NCI-H1436 (cell line): ENCODE results near the gene TBCB.

Experiments
- DNase-seq: peaks from one replicate; lab custom pipeline; 2025; lab: John Stamatoyannopoulos, UW

The TBCB gene

DNA sequence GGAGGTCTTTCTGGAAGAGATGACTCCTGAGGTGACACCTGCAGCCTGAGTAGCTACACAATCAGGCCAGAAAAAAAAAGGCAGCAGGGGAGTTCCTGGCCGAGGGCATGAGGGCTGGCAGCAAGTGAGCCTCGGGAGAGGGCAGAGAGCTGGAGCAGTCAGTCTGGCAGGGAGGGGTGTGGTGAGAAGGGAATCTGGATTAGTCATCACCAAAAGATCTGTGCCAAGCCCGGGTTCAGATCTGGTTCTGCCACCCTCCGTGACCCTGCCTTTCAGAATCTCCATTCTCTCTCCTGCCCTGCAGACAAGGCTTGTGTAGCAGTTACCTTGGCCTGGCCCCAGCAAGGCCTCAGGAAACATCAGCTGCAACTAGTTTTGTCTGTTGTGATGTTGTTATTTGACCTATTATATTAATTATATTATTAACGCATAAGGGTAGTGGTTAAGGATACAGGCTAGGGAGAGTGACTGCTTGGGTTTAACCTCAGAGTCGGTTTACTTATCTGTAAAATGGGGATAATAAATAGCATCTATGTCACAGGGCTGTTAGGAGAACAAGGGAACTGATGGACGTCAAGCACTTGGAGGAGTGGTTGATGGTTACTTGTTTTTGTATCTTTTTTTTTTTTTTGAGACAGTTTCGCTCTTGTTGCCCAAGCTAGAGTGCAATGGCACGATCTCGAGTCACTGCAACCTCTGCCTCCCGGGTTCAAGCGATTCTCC, 21.9 kb downstream of the TBCB start:
- DNase-seq = no peak

DNA sequence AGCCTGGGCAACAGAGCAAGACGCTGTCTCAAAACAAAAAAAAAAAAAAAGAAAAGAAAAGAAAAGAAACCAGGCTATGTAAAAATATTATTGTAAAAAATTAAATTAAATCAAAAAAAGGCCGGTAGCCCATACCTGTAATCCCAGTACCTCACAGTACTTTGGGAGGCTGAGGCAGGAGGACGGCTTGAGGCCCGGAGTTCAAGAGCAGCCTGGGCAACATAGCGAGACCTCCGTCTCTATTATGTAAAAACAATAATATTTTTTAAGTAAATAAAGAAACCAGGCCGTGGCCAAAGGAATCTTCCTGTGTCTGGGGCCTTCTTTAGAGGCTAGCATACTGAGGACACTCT, 23.8 kb downstream of the TBCB start:
- DNase-seq = no peak

DNA sequence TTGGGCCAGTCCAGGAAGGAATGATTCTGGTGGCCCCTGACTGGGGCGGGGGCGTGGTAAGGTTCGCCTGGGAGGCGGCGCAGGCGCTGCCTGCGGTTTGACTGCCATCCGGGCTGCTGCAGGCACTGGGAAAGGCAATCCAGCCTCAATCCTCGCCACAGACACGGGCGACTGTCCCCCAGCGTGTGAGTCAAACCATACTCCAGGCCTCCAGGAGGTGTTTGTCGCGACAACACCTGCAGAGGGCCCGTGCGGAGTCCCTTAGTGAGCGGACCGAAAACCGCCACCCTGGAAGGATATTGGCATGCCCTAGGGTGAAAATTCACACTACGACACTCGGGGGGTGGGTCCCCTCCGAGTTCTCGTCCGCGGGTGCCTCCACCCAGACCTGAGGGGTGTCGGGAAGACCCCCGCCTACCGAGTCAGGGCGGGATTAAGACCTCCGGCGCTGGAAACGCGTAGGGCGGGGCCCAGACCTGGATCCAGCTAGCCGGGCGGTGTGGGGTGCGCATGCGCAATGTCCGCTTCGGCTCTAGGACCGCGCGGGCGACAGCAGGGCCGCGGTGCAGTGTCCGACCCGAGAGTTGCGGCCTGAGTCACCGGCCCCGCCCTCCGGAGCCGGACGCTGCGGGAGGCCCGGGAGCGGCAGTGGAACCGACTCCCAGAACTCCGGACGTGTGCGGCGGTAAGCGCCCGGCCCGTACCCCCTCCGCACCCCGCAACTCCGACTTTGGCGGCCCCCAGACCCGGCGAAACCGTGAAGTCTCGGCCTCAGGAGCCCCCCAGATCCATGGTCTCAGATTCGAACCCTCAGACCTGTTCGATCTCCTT, 24.4 kb downstream of the TBCB start, which contains the start of gene CAPNS1:
TSS of gene CAPNS1 (plus strand) at position 594 of the 831 bp plus-strand sequence. CDS start 946 bp downstream, outside the sequence.
- peak; percentile 93 for DNase-seq

DNA sequence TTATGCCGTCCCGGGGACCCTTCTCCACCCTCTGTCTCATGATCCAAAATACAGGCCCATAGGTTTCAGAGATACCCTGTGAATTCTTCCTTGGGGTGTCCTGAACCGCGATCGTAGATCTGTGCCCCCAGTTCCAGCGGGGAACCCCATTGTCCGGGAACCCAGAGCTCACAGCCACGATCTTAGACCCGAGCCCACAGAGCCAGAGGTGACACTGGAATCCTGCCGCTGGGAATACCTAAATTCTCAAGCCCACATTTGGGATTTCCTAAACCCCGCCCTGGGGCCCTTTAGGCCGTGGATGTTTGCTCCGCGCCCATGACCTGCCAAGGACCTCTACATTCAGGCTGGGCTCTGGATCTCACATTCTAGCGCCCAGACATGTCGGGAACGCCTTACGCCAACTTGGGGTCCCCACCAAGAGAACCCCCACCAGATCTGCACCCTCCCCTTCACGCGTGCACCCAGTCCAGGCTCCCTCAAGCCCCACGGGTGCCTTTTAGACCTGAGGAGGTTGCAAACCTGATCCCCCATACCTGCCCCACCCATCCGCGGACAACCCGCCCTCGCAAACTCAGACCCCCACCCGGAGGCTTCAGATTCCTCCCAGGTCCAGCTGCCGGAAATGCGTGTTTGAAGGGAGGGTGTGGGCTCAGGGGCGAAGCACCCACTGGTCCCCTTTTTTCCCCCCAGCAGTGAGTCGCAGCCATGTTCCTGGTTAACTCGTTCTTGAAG, 25.2 kb downstream of the TBCB start:
- peak; percentile 76 for DNase-seq

DNA sequence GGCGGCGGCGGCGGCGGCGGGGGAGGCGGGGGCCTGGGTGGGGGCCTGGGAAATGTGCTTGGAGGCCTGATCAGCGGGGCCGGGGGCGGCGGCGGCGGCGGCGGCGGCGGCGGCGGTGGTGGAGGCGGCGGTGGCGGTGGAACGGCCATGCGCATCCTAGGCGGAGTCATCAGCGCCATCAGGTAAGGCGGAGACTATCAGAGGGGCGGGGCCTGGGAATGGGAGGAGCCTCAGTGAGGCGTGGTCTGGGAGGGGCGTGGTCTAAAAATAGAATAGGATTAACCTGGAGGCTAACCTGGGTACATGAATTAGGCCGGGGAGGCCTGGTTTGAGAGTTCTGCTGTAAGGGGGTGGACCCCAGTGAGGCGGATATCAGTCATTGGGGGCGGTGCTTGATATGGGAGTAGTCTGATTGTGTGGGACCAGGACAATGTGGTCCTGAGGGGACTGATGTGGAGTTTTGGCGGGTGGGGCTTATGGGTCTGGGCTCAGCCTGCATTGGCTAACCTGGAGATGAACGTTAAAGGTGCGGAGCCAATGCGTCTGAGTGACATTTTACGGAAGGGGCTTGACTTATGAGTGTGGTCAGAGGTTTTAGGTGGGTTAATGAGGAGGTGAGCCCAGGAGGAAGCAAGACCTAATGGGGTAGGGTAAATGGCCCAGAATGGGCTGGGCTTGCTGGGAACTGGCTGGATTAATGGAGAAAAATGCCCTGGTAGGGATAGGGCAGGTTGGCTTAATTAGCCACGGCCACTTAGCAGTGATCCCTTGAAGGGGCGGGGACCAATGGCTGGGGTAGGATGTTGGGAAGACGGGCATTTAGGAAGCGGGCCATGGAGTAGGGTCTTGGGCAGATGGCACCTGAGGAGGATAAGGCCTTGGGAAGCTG, 26.0 kb downstream of the TBCB start:
- peak; percentile 86 for DNase-seq

DNA sequence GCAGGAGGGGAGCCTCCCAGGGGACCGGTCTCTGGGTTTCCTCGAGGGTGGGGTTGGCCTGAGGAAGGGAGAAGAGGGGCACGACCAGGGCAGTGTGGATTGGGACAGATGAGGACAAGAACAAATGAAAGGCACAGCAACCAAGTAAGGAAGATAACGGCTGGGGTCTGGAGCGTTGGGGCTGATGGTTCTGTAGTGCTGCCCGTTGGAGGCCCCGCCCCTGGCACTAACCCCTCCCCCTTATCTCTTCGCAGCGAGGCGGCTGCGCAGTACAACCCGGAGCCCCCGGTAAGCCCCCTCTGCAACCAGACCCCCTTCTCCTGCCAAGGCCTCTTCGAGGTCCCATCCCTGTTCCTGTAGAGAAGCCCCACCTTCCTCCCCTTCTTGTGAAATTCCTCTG, 26.8 kb downstream of the TBCB start:
- no peak for DNase-seq

DNA sequence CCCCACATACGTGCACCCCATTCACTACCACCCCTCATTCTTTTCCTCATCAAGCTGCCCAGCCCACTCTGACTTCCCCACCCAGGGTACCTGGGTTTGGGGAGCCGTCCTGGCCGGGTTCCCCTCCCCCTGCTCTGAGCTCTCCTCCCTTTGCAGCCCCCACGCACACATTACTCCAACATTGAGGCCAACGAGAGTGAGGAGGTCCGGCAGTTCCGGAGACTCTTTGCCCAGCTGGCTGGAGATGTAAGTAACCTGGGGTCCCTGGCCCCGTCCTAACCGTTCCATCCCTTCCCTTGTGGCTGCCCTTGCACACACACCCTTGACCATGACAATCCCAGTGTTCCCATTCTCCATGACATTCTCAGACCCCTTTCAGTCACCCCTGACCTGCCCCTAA, 27.2 kb downstream of the TBCB start:
- DNase-seq = no peak

DNA sequence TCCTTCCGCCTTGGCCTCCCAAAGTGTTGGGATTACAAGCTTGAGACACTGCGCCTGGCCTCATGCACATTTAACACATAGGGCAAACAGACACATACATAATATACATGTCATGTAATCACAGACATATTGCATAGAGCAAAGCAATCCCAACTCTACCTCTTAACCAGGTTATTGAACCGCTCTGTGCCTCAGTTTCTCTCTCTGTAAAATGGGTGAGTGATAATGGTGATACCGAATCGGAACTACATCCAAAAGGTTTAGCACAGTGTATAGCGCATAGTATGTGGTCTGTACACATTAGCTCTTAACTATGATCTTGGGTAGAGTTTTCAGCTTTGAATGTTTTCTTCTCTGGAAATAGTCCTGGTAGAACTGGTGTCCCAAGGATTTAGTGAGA, 29.4 kb downstream of the TBCB start:
- DNase-seq = no peak

DNA sequence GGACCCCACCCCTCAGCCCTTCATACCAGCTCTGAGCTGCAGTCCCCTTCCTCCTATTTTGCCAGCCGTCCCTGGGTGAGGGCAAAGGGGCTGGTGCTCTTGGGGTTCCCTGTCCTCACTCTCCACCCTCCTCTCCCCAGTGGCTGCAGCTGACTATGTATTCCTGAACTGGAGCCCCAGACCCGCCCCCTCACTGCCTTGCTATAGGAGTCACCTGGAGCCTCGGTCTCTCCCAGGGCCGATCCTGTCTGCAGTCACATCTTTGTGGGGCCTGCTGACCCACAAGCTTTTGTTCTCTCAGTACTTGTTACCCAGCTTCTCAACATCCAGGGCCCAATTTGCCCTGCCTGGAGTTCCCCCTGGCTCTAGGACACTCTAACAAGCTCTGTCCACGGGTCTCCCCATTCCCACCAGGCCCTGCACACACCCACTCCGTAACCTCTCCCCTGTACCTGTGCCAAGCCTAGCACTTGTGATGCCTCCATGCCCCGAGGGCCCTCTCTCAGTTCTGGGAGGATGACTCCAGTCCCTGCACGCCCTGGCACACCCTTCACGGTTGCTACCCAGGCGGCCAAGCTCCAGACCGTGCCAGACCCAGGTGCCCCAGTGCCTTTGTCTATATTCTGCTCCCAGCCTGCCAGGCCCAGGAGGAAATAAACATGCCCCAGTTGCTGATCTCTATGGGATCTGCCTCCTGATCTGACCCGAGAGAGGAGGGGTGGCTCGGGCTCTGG, 34.6 kb downstream of the TBCB start:
- no peak for DNase-seq

DNA sequence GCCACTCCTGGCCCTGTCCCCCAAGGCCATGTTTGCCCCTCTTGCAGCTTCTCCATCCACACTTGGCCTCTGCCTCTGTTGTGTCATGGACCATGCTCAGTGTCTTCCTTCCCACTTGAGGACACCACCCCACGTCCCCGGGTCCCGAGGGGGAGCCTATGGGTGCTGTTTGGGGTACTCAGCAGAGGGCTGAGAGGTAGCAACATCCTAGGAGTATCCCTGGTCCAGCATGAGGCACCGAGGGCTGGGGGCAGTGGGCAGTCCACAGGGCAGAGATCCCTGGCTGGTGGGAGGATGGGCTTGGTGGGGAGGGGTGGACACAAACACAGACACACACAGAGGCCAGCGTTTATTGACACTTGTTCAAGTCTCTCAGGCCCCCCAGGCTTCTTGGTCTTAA, 35.3 kb downstream of the TBCB start:
- DNase-seq = no peak

DNA sequence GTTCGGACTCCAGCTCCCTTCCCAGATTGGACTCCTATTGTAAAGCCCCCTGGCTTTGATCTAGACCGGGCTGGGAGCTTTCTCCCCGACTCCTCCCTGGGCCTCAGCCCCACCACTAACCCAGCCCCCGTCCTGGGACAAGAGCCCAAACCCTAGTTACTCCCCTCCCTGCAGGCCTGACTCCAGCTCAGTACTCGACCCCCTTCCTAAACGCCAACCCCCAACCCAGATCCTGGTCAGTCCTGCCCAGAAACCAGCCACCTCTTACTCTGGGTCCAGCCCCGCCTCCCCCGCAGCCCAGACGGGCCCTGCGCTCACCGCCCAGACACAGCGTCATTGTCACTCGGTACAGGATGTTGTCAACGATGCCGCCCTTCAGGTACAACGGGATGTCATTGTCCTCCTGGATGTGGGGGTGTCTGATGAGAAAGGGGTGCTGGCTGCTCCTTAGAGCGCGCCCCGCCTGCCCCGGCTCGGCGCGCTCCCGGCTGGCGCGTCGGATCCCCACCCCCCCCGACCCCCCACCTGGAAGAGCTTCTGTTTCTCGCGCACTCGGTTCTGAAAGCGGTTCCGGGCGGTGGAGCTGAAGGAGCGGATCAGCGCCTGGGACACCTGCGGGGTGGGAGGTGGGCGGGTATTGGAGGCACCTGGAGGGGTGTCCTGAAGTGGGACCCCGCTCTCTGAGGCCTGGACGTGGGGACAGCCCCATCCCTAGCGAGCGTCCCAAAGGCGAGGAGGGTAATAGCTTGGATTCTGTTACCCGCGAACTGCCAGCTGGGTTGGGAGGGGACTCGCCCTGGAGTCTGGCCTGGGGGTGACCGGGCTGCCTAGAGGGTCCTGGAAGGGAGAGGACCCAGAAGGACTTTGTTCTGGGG, 36.1 kb downstream of the TBCB start:
- no peak for DNase-seq

DNA sequence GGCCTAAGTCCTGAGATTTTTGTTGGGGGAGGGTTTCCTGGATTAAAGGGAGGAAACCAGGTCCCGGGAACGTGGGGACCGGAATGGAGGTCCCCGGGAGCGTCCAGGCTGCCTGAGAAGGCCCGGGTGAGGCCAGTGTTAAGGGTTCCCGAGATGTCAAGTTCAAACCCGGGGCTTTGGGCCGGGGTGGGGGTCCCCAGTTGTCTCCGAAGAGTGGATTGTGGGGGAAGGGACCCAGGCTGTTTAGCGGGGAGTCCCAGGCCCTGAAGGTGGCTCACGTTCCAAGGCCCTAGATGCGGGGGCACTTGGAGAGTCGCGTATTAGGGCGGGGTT, 36.7 kb downstream of the TBCB start:
- DNase-seq = no peak

DNA sequence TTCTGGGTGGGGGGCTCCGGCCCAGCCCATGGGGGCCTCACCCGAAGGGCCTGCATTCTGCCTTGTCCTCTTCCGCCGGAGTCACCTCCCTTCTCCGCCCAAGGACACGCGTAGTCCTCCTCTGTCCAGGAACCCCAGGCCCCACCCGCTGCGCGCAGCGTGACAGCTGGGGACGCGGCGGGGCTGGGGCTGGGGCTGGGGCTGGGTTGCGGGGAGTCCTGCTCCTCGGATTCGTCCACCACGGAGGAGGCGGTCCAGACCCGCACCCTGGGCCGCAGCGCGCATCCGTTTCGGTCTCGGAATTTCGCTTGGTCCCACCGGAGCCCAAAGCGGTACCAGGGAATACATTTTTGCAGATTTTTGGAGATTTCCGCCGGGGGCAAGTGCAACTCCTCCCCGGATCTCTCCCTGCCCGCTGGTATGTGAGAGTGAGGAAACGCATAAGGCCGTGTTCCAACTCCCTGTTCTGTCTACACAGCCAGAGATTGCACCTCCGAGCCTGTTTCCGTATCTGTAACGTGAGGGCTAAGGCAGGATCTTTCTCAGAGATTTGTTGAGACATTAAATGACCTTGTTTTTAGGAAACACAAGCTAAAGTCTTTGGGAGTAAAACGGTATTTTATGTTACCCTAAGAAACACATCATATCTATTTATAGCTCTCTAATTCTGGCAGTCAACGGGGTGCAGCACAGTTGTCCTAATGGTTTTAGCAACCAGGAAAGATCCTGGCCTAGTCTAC, 37.3 kb downstream of the TBCB start, which contains the start of gene COX7A1:
TSS of gene COX7A1 (minus strand) at position 96 of the 740 bp plus-strand sequence. CDS start at position 56, 40 bp downstream.
- no peak for DNase-seq

DNA sequence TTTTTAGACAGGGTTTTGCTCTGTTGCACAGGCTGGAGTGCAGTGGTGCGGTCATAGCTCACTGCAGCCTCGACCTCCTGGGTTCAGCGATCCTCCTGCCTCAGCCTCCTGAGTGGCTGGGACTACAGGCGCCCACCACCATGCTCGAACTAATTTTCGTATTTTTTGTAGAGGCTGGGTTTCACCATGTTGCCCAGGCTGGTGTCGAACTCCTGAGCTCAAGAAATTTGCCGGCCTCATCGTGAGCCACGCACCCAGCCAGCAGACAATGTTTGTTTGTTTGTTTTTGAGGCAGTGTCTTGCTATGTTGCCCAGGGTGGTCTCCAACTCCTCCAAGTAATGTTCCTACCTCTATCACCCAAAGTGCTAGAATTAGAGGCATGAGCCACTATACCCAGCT, 37.9 kb downstream of the TBCB start:
- DNase-seq = no peak

DNA sequence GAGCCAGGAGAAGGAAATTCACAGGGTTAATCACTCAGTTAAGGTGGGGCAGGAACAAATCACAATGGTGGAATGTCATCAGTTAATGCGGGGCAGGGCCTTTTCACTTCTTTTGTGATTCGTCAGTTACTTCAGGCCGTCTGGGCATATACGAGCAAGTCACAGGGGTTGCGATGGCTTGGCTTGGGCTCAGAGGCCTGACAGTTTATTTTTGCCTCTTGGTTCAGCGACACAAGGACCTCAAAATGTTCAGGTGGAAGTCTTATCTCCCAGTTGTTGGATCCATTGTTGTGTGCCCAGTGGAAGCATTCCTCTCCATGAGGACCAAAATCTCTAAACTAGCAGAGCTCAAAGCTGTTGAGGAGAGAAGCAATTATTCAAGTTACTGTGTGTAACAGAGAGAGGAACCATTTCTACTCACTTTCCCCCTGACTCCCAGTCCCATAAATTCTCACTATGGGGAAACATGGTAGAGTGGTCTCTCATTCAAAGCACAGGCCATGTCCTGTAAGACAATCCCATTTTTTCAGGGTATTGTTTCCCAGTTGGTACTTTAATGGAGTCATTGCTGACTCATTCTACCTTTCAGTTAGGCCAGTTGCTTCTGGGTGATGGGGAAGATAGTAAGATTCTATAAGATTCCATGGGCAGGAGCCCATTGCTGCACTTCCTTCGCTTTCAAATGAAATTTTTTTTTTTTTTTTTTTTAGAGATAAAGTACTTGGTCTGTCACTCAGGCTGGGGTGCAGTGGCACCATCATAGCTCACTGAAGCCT, 45.7 kb downstream of the TBCB start:
- DNase-seq = no peak

DNA sequence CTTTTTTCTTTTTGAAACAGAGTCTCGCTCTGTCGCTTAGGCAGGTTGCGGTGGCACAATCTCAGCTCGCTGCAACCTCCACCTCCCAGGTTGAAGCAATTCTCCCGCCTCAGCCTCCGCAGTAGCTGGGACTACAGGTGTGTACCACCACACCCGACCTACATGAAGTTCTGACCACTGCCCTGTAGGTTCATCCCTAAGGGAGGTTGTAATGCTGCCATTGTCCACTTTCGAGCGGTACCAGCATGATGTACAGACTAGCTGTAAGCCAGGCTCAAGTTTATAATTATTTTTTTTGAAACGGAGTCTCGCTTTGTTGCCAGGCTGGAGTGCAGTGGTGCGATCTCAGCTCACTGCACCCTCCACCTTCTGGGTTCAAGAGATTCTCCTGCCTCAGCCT, 48.5 kb downstream of the TBCB start:
- no peak for DNase-seq

DNA sequence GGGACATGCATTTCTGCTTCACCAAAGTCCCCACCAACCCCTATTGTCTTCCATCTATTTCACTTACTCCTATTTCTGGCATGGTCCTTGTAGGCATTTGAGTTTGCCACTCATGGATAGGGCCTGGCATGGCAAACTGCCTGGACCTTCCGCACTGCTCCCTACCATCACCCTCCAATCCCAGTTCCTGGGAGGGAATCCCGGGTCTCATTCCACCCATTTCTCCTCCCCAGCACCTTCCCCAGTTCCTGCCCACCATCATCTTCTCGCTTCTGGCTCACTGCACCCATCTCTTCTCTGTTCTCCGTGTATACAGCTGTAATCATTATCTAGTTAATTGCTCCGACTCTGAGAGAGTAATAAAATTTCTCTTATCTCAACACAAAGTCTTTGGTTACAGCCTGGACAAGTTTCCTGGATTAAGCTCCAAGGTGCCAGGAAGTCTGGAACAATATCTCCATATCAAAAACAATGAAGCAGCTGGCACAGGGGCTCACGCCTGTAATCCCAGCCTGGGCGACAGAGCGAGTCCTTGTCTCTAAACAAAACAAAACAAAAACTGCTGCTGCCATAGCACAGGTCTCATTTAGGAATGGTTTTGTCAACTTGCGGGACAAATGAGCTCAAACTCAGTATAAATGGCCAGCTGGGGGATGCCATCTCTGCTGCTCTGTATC, 54.0 kb downstream of the TBCB start:
- DNase-seq = peak; percentile 2

DNA sequence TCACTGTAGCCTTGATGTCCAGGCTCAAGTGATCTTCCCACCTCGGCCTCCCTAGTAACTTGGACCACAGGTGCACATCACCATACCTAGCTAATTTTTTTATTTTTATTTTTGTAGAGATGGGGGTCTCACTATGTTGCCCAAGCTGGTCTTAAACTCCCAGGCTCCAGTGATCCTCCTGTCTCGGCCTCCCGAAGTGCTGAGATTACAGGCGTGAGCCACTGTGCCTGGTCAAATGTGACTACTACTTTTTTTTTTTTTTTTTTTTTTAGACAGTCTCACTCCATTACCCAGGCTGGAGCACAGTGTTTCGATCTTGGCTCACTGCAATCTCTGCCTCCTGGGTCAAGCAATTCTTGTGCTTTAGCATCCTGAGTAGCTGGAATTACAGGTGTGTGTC, 57.6 kb downstream of the TBCB start:
- DNase-seq = no peak
